ENCODE measurements around the gene ZC3H7A. TPM values are rescaled to one million over a fixed set of nuclear protein-coding genes. Genes with fewer than 3 reads are reported as not detected.

The ZC3H7A gene
- total and polyA plus RNA-seq, 2 of the 8 experiments (the other 6 are each of a cell fraction or from before 2014, with no cell fraction given) = 32.0 to 55.9 TPM

GRCh38 chr16:11841026-11841425, 44.0 kb upstream of the ZC3H7A start:
- Histone ChIP-seq H3K18ac (ENCODE audit: extremely low read depth, low read length) (no peak overlapping the region), H3K56ac (replicated peaks; ENCODE audit: insufficient read length, low read depth, low read length) (no peak overlapping the region)
- 92% methylated on average over 7 of the region's 7 CpGs; no CpG with 5 or more reads in 1 of the 2 experiments for WGBS, 2 experiments (ENCODE audit: extremely low coverage in 1 of 2, insufficient coverage in 1 of 2, insufficient read length in 1 of 2, insufficient replicate concordance in 2 of 2, low coverage in 1 of 2, low lambda C conversion rate in 2 of 2, missing lambda C conversion rate in 1 of 2)

More at GRCh38 chr16:11841026-11841425, 44.0 kb upstream of the ZC3H7A start:
- DNase-seq (ENCODE audit: low read depth in 1 of 2, low spot score in 2 of 2) = no peak
- Histone ChIP-seq H2BK5ac (ENCODE audit: low read depth, low read length) (no peak overlapping the region), H3K9ac (replicated peaks in 1 of 4; ENCODE audit: extremely low read depth in 1 of 4, low read depth in 3 of 4, low read length in 3 of 4) (no peak overlapping the region), H3K36me3 (ENCODE audit: control insufficient read depth in 2 of 4, insufficient read depth in 4 of 4, low read length in 3 of 4) (peaks cover 62 to 97% (median 88%) of the 10 kb centered on the region in 4 experiments), H2BK20ac (ENCODE audit: low read length) (no peak overlapping the region), H3K9me3 (ENCODE audit: insufficient read depth in 2 of 2, low read depth in 1 of 2, low read length in 1 of 2) (no peaks in the 10 kb centered on the region), H3K23me2 (ENCODE audit: low read depth, low read length) (no peaks in the 10 kb centered on the region), H2AK5ac (ENCODE audit: low read depth, low read length) (no peak overlapping the region), H3K27ac (ENCODE audit: low read depth, low read length) (no peak overlapping the region), H4K8ac (ENCODE audit: extremely low read depth, insufficient read depth, low read length) (no peak overlapping the region), H3K79me2 (ENCODE audit: control insufficient read depth in 1 of 2, insufficient read depth in 2 of 2, low read length in 2 of 2) (peaks cover 0 to 16% of the 10 kb centered on the region in 2 experiments; a peak in 3 of 4 replicates), H2BK12ac (ENCODE audit: low read depth, low read length) (no peak overlapping the region), H3K27me3 (replicated peaks in 1 of 4; ENCODE audit: control insufficient read depth in 3 of 4, extremely low read depth in 1 of 4, insufficient read depth in 3 of 4, low read length in 3 of 4) (no peaks in the 10 kb centered on the region), H2AFZ (ENCODE audit: low read length) (no peak overlapping the region), H3K4me1 (replicated peaks in 1 of 4; ENCODE audit: control insufficient read depth in 3 of 4, insufficient read depth in 4 of 4, low read length in 3 of 4) (peaks cover 0 to 5% (median 0%) of the 10 kb centered on the region in 4 experiments; a peak in 1 of 7 replicates), H4K20me1 (replicated peaks in 1 of 2; ENCODE audit: control insufficient read depth in 1 of 2, insufficient read depth in 2 of 2, low read length in 2 of 2) (peaks cover 15 to 21% of the 10 kb centered on the region in 2 experiments), H2BK120ac (replicated peaks; ENCODE audit: low read depth, low read length) (no peak overlapping the region), H4K91ac (replicated peaks; ENCODE audit: insufficient read length, low read length) (no peak overlapping the region), H4K5ac (ENCODE audit: insufficient read length, low read depth, low read length) (no peak overlapping the region), H2BK15ac (ENCODE audit: low read length) (no peak overlapping the region), H3K4me2 (ENCODE audit: insufficient read depth in 1 of 2, low read depth in 2 of 2, low read length in 2 of 2) (no peak overlapping the region), H3K23ac (ENCODE audit: insufficient read length) (no peak overlapping the region), H3K79me1 (ENCODE audit: low read depth, low read length) (peaks cover 7% of the 10 kb centered on the region), H3K4ac (replicated peaks; ENCODE audit: insufficient read length, low read depth, low read length) (no peak overlapping the region), H3K4me3 (ENCODE audit: extremely low read depth in 1 of 4, insufficient read depth in 2 of 4, low read depth in 3 of 4, low read length in 4 of 4) (no peak overlapping the region), H3K14ac (ENCODE audit: insufficient read length) (no peak overlapping the region)
- ChIA-PET CTCF (ENCODE audit: partially characterized antibody) (interaction anchor here (1.0 kb wide), 1 partner anchor 227 kb away, joined by 3 read pairs; no protein-coding TSS in a partner anchor), POLR2A (ENCODE audit: partially characterized antibody) (interaction anchor here (0.9 to 1.2 kb wide), 5 partner anchors 11 to 104 kb away, joined by 3 to 5 read pairs (median 3); no protein-coding TSS in a partner anchor)
- no peak for TF ChIP-seq CBX8 (IDR thresholded peaks at IDR 0.05; ENCODE audit: borderline replicate concordance, low read depth, low read length)
- TF ChIP-seq SIX5 (IDR thresholded peaks at IDR 0.05; ENCODE audit: low read depth, low read length) = no peak
- FAIRE-seq = no peak
